HG03457 (cell line): ENCODE measurements around the gene PTPRM.

ENCODE experiments used
- ATAC-seq: cut with Tn5 transposase; IDR thresholded peaks from one replicate; pipeline ENCODE4 v1.9.1; 2021; ENCODE audit warnings: moderate number of reproducible peaks; ENCODE audit not compliant: unreplicated experiment

Gene PTPRM

DNA sequence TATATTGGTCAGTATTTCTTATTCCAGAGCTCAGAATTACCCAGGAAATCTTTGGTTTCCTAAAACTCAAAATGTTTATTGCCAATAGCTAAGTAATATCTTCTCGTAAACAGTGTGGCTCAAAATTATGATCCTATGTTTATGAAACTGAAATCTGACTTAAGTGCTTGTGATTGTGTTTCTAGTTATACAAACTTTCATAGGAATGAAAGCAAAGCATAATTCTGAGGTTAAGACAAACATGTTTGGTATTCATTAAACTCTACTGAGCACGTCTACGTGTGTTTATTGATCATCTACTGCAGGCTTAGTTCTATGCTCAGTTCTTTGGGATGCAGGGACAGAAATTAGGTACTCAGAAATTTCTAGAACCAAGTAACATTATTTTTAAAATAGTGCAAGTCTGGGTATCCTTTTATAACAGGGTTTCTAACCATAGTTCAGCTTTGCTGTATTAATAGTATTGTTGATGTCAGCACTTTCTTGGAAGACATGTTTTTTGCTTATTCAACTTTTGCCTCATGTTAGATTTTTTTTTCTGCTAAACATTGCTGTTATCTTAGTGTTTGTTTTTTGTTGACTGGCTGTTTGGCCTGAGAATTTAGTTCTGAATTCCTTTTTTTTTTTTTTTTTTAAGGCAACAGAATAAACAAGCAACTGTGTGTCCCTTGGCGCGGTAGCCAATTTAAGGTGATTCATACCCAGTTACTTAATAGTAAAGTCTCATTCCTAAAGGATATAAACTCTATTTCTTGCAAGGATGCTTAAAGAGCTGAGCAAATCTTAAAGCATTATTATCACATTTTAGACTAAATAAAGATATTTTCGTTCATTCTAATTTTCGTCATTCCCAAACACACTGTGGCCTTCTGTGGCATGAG lies 31.3 kb downstream of the PTPRM start:
- no peak for ATAC-seq

DNA sequence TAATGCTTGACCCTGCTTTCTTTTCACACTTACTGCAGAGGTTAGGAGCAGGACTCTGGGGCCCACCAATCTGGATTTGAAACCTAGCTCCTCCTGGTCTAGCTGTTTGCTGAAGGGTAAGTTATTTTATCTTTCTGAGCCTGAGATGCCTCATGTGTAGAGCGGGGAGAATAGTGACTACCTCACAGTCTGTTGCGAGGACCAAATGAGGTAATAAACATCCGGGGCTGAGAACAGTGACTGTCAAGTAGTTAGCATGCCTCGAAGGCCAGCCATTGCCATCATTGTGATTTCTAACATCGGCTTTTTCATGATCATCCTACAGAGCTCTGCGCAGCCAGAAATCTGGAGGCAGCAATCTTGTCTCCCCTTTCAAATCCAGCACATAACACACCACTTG lies 32.9 kb downstream of the PTPRM start:
- no peak for ATAC-seq

DNA sequence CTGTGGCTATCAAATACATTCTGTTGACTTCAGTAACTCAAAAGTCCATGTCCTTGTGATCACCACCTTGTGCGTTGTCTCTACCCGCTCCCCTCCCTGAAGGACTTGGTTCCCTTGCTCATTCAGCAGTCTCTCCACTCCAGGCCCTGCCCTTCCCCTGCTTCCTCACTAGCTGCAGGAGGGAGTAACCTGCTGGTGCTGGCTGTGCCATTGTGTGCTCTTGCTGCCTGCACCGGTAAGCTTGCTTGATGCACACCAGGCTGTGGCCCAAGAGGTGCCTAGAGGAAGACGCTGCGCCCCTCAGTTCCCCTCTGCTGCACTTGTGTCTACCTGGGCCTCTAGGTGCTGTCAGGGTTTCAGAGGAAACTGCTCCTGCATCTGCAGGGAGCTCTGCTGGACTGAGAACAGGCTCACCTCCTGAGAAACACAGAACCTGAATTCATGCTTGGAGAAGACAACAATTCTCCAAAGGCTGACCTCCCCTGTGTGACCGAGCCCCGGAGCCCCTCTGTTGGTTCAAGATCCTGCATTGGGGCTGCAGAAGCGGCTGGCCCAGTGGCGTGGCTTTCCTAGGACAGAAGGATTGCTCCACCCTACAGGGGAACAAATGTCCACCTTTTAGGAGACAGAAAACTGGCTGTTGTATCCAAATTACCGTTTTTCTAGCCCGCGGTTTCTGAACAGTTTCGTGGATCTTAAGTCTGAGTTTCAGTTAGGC lies 33.6 kb downstream of the PTPRM start:
- no peak for ATAC-seq

DNA sequence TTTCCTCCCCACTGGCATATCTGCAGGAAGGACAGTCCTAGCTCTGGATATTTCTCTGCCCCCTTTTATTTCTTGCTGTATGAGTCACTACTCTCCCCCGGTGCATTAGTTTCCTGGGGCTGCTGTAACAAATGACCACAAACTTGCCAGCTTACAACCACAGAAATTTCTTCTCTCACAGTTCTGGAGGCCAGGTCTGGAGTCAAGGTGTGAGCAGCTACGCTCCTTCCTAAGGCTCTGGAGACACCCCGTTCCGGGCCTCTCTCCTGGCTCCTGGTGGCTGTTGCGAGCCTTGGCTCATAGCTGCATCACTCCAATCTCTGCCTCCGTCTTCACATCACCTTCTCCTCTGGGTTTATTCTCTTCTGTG lies 34.1 kb downstream of the PTPRM start:
- no peak for ATAC-seq

DNA sequence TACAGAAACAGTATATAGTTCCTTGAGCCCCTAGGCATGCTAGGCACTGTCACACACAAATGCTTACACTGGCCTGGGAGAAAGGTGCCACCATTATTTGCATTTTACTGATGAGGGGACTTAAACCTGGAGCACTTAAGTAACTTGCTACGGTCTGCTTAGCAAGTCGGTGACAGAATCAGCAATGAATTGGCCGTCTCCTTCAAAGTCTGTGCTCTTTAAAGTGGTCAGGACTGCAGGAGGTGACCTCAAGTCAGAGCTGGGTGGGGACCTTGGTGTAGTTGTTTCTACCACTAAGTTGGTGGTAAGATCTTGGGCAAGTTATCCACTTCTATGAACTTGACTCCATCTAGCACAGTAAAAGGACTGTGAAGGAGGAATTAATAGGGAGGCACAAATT lies 34.8 kb downstream of the PTPRM start:
- no peak for ATAC-seq

DNA sequence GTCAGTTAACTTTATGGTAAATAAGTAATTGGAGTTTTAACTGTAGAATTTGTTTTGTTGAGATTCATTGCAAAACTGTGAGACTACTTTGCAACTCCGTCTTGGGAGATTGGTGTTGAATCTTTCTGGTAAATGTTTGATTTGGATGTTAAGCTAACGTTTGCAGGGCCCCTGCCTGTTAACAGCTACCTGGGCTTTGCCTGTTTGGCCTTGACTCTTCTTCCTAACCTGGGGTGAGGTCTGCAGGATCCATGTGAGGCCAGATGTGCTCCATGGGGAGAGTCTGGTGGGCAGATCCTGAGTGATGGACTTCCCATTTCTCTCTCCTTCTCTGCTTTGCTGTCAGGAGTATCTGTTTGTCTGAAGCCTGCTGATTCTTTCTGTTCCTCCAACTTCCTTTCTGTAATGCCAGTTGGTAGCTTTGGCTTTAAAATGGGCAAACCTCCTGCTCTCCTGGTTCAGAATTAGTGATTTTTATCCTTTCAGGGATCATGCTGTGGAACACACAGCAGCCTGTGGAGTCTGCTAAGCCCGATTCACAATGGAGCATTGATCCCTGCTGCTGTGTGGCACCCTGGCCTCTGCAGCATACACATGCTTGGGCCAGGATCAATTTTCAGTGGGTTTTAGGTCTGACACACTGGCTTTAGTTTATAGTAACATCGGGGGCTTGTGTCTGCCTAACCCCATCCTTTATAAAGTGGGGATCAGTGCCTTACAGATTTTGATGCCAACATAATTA lies 36.3 kb downstream of the PTPRM start:
- no peak for ATAC-seq

DNA sequence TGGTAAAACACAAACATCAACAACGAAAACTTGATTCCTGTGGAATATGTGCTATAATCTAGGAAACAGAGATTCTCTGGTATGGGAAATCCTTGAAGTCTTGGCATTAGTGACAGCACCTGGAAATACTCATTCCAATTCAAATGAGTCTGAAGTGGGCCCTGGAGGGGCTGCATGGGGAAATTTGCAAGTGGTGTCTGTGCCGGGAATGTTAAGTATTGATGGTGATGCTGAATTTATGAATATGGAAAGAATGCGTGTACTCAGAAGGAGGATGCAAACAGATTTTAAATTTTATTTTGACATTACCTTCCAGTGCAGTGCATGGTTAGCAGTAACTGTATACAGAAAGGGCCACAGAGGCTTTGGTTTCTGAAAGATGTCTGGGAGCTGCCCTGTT lies 37.2 kb downstream of the PTPRM start:
- no peak for ATAC-seq

- ATAC-seq: no peak
Measured at GRCh38 chr18:7605705-7606104, 38.6 kb downstream of the PTPRM start.

DNA sequence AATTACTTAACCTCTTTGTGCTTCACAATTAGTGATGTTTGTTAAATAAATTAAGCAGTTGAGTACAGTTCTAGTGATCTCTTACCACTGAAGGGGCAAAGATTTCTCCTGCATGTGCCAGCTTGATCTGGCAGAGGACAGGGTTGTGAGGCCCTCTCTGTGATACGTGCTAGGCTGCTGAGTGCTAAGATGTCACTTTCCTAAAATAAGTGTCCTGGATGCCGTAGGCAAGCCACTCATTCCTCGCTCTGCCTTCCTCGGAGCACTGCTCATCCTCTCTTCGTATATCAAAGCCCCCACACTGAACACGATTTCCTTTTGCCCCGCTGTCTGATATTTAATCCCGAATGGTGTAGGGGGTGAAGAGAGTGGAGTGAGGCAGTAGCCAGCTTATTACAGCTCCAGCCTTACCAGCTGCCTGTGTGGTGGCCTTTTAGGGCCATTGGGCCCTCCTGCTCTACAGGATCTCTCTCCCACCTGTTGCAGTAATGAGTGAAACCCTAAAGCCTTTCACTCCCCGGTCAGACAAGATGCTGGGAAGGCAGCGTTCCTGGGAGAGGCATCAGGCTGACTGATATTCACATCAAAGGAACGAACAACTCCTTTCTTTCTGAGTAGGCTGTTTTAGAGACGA lies 40.5 kb downstream of the PTPRM start:
- ATAC-seq: no peak

DNA sequence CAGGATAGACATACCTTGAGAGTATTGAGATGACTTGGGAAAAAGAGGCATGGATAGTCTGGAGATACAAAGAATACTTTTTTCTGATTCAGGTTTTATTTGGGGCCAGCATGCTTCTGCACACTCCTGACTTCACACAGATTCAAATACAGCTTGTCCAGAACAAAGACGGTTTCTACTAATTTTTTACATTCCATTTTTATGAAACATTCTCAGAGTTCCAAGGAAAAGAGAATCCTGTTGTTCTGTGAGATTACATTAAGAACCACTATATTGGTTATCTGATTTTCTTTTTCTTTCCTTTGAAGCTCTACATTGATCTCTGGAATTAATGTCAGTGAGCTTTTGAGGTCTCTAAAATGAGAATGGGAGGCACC lies 41.0 kb downstream of the PTPRM start:
- no peak for ATAC-seq

GRCh38 chr18:7608781-7609201 lies 41.7 kb downstream of the PTPRM start:
- no peak for ATAC-seq

- no peak for ATAC-seq
Measured at GRCh38 chr18:7609617-7610016, 42.5 kb downstream of the PTPRM start.

GRCh38 chr18:7614042-7614441 lies 46.9 kb downstream of the PTPRM start:
- ATAC-seq: no peak

DNA sequence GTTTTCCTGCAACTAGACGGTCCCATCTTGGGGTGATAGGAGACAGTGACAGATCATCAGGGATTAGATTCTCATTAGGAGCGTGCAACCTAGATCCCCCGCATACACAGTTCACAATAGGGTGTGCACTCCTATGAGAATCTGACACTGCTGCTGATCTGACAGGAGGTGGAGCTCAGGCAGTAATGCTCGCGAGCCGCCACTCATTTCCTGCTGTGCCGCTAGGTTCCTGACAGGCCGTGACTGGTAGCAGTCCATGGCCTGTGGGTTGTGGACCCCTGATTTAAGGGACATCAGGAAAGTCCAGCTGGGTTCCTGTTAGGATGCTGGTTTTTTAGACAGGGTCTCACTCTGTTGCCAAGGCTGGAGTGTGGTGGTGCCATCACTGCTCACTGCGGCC lies 48.7 kb downstream of the PTPRM start:
- no peak for ATAC-seq

- ATAC-seq: no peak
Measured at GRCh38 chr18:7616661-7617060, 49.5 kb downstream of the PTPRM start.

- ATAC-seq: no peak
Measured at GRCh38 chr18:7617738-7618422, 50.8 kb downstream of the PTPRM start.

DNA sequence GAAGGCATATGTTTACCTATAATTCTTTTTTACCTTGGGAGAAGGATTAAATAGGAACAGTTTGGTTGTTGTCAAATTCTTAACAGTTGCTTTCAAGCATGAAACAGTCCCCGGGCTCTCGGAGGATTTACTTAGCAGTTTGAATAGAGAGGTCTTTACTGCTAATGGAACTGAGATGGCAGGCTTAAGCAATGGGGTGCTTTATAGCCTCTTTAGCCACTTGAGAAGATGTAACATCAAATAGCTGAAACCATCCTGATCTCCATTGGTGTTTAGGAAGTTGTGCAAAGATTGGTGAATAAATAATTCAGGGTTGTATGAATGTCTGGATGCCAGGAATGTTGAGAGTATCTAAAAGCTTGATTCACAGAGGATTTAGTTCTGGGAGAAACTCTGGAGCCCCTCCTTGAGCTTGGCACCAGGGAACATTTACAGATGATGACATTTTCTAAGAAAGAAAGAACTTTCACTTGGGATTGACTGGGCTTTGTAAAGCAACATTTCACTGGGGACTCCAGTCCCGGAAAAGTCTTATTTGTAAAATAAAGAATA lies 51.9 kb downstream of the PTPRM start:
- no peak for ATAC-seq

- no peak for ATAC-seq
Measured at GRCh38 chr18:7619676-7620075, 52.6 kb downstream of the PTPRM start.

DNA sequence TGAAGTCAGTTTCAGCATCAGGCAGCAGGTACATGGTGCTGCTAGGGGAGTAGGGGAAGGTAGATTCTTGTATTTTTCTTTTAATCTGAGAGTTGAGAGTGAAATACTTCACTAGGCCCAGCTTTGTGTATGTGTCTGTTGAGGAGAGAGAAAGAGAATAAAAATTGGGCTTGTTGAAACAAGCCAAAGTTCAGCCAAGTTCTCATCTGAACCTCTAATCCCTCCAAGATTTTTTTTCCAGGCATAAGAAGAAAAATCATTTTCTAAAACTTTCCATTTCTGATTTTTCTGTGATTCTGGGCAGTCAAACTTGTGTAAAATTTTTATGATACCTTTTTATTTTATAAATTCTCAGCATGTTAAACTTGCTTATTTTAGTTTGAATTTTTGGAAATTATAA lies 55.6 kb downstream of the PTPRM start:
- no peak for ATAC-seq

DNA sequence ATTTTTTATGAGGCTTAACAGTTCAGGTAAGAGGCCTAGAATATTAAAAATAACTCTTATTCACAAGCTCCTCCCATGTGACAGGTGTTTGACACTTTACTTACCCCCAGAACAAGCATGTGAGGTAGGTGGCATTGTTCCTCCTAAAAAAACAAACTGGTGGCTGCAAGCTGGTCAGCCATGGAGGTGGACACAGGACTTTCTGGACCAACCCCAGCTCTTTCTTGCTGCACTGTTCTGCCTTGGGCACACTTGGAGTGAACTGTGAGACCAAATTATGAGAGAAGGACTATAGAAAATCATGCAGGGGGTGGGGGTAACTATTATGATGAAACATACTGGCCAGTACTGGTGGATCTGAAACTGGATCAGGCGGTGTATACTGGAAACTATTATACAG lies 56.6 kb downstream of the PTPRM start:
- no peak for ATAC-seq
